Psoas muscle (tissue), 8 donors: Measurements from ENCODE around the gene DGKA. TPM values are rescaled to one million over a fixed set of nuclear protein-coding genes. Genes with fewer than 3 reads are reported as not detected.
"Not testable (repeated sequence)": the region's sequence is repeated elsewhere in the genome, so short reads cannot be mapped to it uniquely, and the experiment has no call there.

Experiments
- ATAC-seq, 4 donors: fragments of 200-7000 bp; cut with Tn5 transposase; one replicate each; pipeline ENCODE4 v1.9.1; 2020; ENCODE audit warnings: moderate library complexity in 3 of 4, mild to moderate bottlenecking in 2 of 4
- DNase-seq, 2 donors: peaks; one replicate each; pipeline ENCODE4 v3.0.0-alpha.2; 2020
- H3K27ac ChIP-seq: fragments of 200-600 bp; one replicate; pipeline ENCODE4 v1.8.0; 2022
- H3K27me3 ChIP-seq, 3 donors: fragments of 200-600 bp in 1 of 3; one replicate each; pipeline versions ENCODE4 v1.6.1 to v1.8.0; 2013 to 2022; ENCODE audit warnings: low read length in 2 of 3, mild to moderate bottlenecking in 2 of 3, moderate library complexity in 1 of 3; ENCODE audit not compliant: insufficient read depth in 3 of 3
- H3K36me3 ChIP-seq, 2 donors: fragments of 200-600 bp in 1 of 2; one replicate each; pipeline versions ENCODE4 v1.6.1 to v1.8.0; 2013 to 2022; ENCODE audit warnings: low read depth in 1 of 2, mild to moderate bottlenecking in 1 of 2, moderate library complexity in 1 of 2; ENCODE audit not compliant: insufficient read depth in 1 of 2
- H3K4me1 ChIP-seq: fragments of 200-600 bp; one replicate; pipeline ENCODE4 v1.8.0; 2022
- H3K4me3 ChIP-seq: fragments of 200-600 bp; one replicate; pipeline ENCODE4 v1.8.0; 2022; ENCODE audit warnings: mild to moderate bottlenecking
- H3K9me3 ChIP-seq: fragments of 200-600 bp; one replicate; pipeline ENCODE4 v1.8.0; 2022
- CTCF ChIP-seq: fragments of 200-600 bp; IDR thresholded peaks from one replicate; pipeline ENCODE4 v1.8.0; 2022; ENCODE audit warnings: antibody characterized with exemption
- WGBS, 3 donors: extraction: QIAGEN DNeasy Blood & Tissue Kit; methylation state at CpG; one replicate each; pipeline versions ENCODE4 v1.1.6 to v1.1.7; 2013; 5-methylcytosine and 5-hydroxymethylcytosine counted together
- intact Hi-C, 2 donors: fragments of 100-400 bp; cut with DNase I; formaldehyde crosslinking; loops; one replicate each; pipeline versions ENCODE4 v1.11.0 to v1.14.2; 2022
- polyA plus RNA-seq, 3 donors: library from polyadenylated mRNA; stranded (reverse); fragments of 200-250 nt; gene quantifications; one replicate each; pipeline ENCODE4 v1.2.3, GENCODE V29; 2013
- total RNA-seq, 4 donors: library from RNA; stranded (reverse); fragmentation: NEBNext Ultra II Directional in 2 of 4; extraction: Animal tissue kit (Norgen Biotek cat#: 25700) in 2 of 4; gene quantifications; one replicate each; pipeline versions ENCODE4 v1.2.1 to v1.2.4, GENCODE V29; 2021 to 2023
- donor health status: healthy with polysubstance abuse.
- donor health status: DM: no; HTN: no; CAD: no; lungs with moderate emphysema.
- donor health status: Bipolar disorder and iron deficiency.
- donor health status: healthy.
- donor health status: DM: yes; HTN: yes; CAD: no.
- donor health status: DM: no; HTN: no; CAD: no.
- donor health status: DM: no; HTN: no; CAD: no.
- donor health status: DM: yes; HTN: yes; CAD: no.

Gene DGKA
- total and polyA plus RNA-seq, 7 donors, result 2.0 to 5.4 (median 4.3) TPM

GRCh38 chr12:56001487-56002100 is 70.6 kb downstream of the DGKA start:
- no peak overlapping the region for H3K4me3 ChIP-seq
- DNase-seq (no peak), ATAC-seq (no peak)
- H3K27me3 ChIP-seq, result no peaks in the 10 kb centered on the region
- peak overlapping the region; percentile 78 for H3K27ac ChIP-seq
- H3K36me3 ChIP-seq, result peaks cover 0 to 28% of the 10 kb centered on the region in 2 donors
- WGBS, 3 donors, result 62 to 75% (median 69%) methylated on average over 7 of the region's 7 CpGs
- no peaks in the 10 kb centered on the region for H3K9me3 ChIP-seq
- H3K4me1 ChIP-seq, result peaks cover 17% of the 10 kb centered on the region
- no peak for TF ChIP-seq CTCF
- intact Hi-C loops, result loop anchor here in 1 of 2 donors (10.0 kb wide), 1 partner anchor 103 kb away; the partner anchor contains the start of gene PA2G4

- not testable (repeated sequence) for H3K27ac ChIP-seq, H3K9me3 ChIP-seq, DNase-seq, H3K4me3 ChIP-seq, H3K27me3 ChIP-seq, ATAC-seq, H3K4me1 ChIP-seq
- intact Hi-C loops, result loop anchor here in 1 of 2 donors (10.0 kb wide), 1 partner anchor 101 kb away; the partner anchor contains the start of gene PA2G4
- 81 to 91% (median 85%) methylated on average over 5 of the region's 5 CpGs for WGBS, 3 donors
- peaks cover 0 to 28% of the 10 kb centered on the region in 2 donors for H3K36me3 ChIP-seq
These were observed 72.4 kb downstream of the DGKA start for GRCh38 chr12:56003376-56003775.

Other genes starting within 250 kb of the DGKA start
- 100 to 1,000 TPM; 297 to 433 (median 350) TPM for gene ITGA7, start 223.3 kb upstream of the DGKA start, total RNA-seq
- gene ITGA7, start 223.3 kb upstream of the DGKA start, polyA plus RNA-seq, result 100 to 1,000 TPM in 2 of 3 donors, 10 to 100 TPM in 1; 51.8 to 254 (median 152) TPM
- 100 to 1,000 TPM; 127 to 193 (median 165) TPM for gene BLOC1S1, start 215.1 kb upstream of the DGKA start, total RNA-seq
- gene BLOC1S1, start 215.1 kb upstream of the DGKA start, polyA plus RNA-seq, result 100 to 1,000 TPM; 185 to 260 (median 228) TPM
- 10 to 100 TPM; 11.4 to 25.4 (median 16.0) TPM for gene RDH5, start 210.8 kb upstream of the DGKA start, total RNA-seq
- 10 to 100 TPM in 2 of 3 donors, 1 to 10 TPM in 1; 7.0 to 14.0 (median 11.9) TPM for gene RDH5, start 210.8 kb upstream of the DGKA start, polyA plus RNA-seq
- gene CD63, start 202.2 kb upstream of the DGKA start, total RNA-seq, result 1,000 to 10,000 TPM in 2 of 4 donors, 100 to 1,000 TPM in 2; 592 to 1,401 (median 983) TPM
- 1,000 to 10,000 TPM; 1,147 to 2,407 (median 1,257) TPM for gene CD63, start 202.2 kb upstream of the DGKA start, polyA plus RNA-seq
- 1 to 10 TPM in 3 of 4 donors, under 1 TPM in 1; 0.88 to 4.8 (median 1.4) TPM for gene GDF11, start 188.0 kb upstream of the DGKA start, total RNA-seq
- gene GDF11, start 188.0 kb upstream of the DGKA start, polyA plus RNA-seq, result 1 to 10 TPM in 2 of 3 donors, under 1 TPM in 1; 0.34 to 3.7 (median 2.3) TPM
- gene SARNP, start 113.4 kb upstream of the DGKA start, total RNA-seq, result 10 to 100 TPM; 38.3 to 52.6 (median 43.0) TPM
- 10 to 100 TPM; 72.6 to 98.0 (median 81.5) TPM for gene SARNP, start 113.4 kb upstream of the DGKA start, polyA plus RNA-seq
- 10 to 100 TPM; 12.6 to 27.2 (median 15.0) TPM for gene ORMDL2, start 113.1 kb upstream of the DGKA start, total RNA-seq
- 10 to 100 TPM; 21.6 to 68.2 (median 24.3) TPM for gene ORMDL2, start 113.1 kb upstream of the DGKA start, polyA plus RNA-seq
- gene DNAJC14, start 101.6 kb upstream of the DGKA start, total RNA-seq, result 10 to 100 TPM; 10.8 to 15.5 (median 12.6) TPM
- 10 to 100 TPM; 10.5 to 23.8 (median 20.1) TPM for gene DNAJC14, start 101.6 kb upstream of the DGKA start, polyA plus RNA-seq
- 1 to 10 TPM; 1.4 to 2.8 (median 1.8) TPM for gene MMP19, start 88.2 kb upstream of the DGKA start, total RNA-seq
- 1 to 10 TPM in 2 of 3 donors, under 1 TPM in 1; 0.66 to 4.1 (median 1.1) TPM for gene MMP19, start 88.2 kb upstream of the DGKA start, polyA plus RNA-seq
- 10 to 100 TPM; 14.6 to 20.6 (median 18.0) TPM for gene PYM1, start 3.3 kb upstream of the DGKA start, total RNA-seq
- 10 to 100 TPM; 19.0 to 39.8 (median 26.1) TPM for gene PYM1, start 3.3 kb upstream of the DGKA start, polyA plus RNA-seq
- under 1 TPM in 1 of 4 donors, not detected in 3; 0.37 TPM for gene PMEL, start 34.9 kb downstream of the DGKA start, total RNA-seq
- gene PMEL, start 34.9 kb downstream of the DGKA start, polyA plus RNA-seq, result under 1 TPM; 0.14 to 0.23 (median 0.20) TPM
- gene CDK2, start 35.7 kb downstream of the DGKA start, total RNA-seq, result 10 to 100 TPM in 1 of 4 donors, 1 to 10 TPM in 3; 6.3 to 12.0 (median 7.9) TPM
- 10 to 100 TPM in 2 of 3 donors, 1 to 10 TPM in 1; 5.1 to 13.9 (median 10.2) TPM for gene CDK2, start 35.7 kb downstream of the DGKA start, polyA plus RNA-seq
- 100 to 1,000 TPM in 2 of 4 donors, 10 to 100 TPM in 2; 92.8 to 107 (median 103) TPM for gene RAB5B, start 42.9 kb downstream of the DGKA start, total RNA-seq
- gene RAB5B, start 42.9 kb downstream of the DGKA start, polyA plus RNA-seq, result 10 to 100 TPM; 36.8 to 83.6 (median 52.1) TPM
- 10 to 100 TPM; 12.1 to 24.6 (median 15.6) TPM for gene SUOX, start 66.1 kb downstream of the DGKA start, total RNA-seq
- 10 to 100 TPM; 13.8 to 25.5 (median 15.5) TPM for gene SUOX, start 66.1 kb downstream of the DGKA start, polyA plus RNA-seq
- 1 to 10 TPM; 5.9 to 8.2 (median 8.1) TPM for gene IKZF4, start 89.9 kb downstream of the DGKA start, total RNA-seq
- gene IKZF4, start 89.9 kb downstream of the DGKA start, polyA plus RNA-seq, result 1 to 10 TPM; 1.6 to 5.2 (median 2.3) TPM
- gene RPS26, start 110.8 kb downstream of the DGKA start, total RNA-seq, result 10 to 100 TPM; 16.6 to 49.8 (median 23.6) TPM
- gene RPS26, start 110.8 kb downstream of the DGKA start, polyA plus RNA-seq, result 1,000 to 10,000 TPM in 1 of 3 donors, 100 to 1,000 TPM in 2; 712 to 1,360 (median 853) TPM
- 1 to 10 TPM in 2 of 4 donors, under 1 TPM in 2; 0.71 to 3.9 (median 1.3) TPM for gene ERBB3, start 149.0 kb downstream of the DGKA start, total RNA-seq
- gene ERBB3, start 149.0 kb downstream of the DGKA start, polyA plus RNA-seq, result under 1 TPM; 0.13 to 0.26 (median 0.26) TPM
- 100 to 1,000 TPM in 3 of 4 donors, 10 to 100 TPM in 1; 75.3 to 138 (median 112) TPM for gene PA2G4, start 173.4 kb downstream of the DGKA start, total RNA-seq
- 100 to 1,000 TPM; 115 to 258 (median 157) TPM for gene PA2G4, start 173.4 kb downstream of the DGKA start, polyA plus RNA-seq
- gene RPL41, start 185.5 kb downstream of the DGKA start, total RNA-seq, result 1,000 to 10,000 TPM; 2,052 to 2,475 (median 2,223) TPM
- gene RPL41, start 185.5 kb downstream of the DGKA start, polyA plus RNA-seq, result 1,000 to 10,000 TPM; 3,632 to 4,096 (median 3,726) TPM
- gene ZC3H10, start 187.1 kb downstream of the DGKA start, total RNA-seq, result 10 to 100 TPM in 1 of 4 donors, 1 to 10 TPM in 3; 5.0 to 10.3 (median 6.6) TPM
- 1 to 10 TPM; 3.5 to 7.8 (median 4.5) TPM for gene ZC3H10, start 187.1 kb downstream of the DGKA start, polyA plus RNA-seq
- gene ESYT1, start 197.1 kb downstream of the DGKA start, total RNA-seq, result 10 to 100 TPM; 36.7 to 57.4 (median 44.4) TPM
- 10 to 100 TPM; 20.2 to 40.6 (median 21.0) TPM for gene ESYT1, start 197.1 kb downstream of the DGKA start, polyA plus RNA-seq
- gene MYL6B, start 221.4 kb downstream of the DGKA start, total RNA-seq, result 1,000 to 10,000 TPM in 1 of 4 donors, 100 to 1,000 TPM in 3; 113 to 2,222 (median 606) TPM
- 100 to 1,000 TPM; 151 to 786 (median 413) TPM for gene MYL6B, start 221.4 kb downstream of the DGKA start, polyA plus RNA-seq
- 100 to 1,000 TPM; 216 to 395 (median 291) TPM for gene MYL6, start 227.2 kb downstream of the DGKA start, total RNA-seq
- gene MYL6, start 227.2 kb downstream of the DGKA start, polyA plus RNA-seq, result 100 to 1,000 TPM; 384 to 711 (median 489) TPM